ENCODE measurements around the gene NR3C1. TPM values are rescaled to one million over a fixed set of nuclear protein-coding genes. Genes with fewer than 3 reads are reported as not detected.
A peak's percentile ranks its signal among the peaks of the same experiment; 100 is the strongest.

NR3C1 gene
- total RNA-seq, 1 donor from 2014 or later: 14.3 TPM

GRCh38 chr5:143399616-143400540 lies 3.6 kb downstream of the NR3C1 start:
- DNase-seq (ENCODE audit: low read depth in 2 of 2): no peak

- peak in 1 of 2 donors; percentile 13 for DNase-seq (ENCODE audit: low read depth in 2 of 2)
Observed at GRCh38 chr5:143398451-143399237, 4.8 kb downstream of the NR3C1 start.

DNA sequence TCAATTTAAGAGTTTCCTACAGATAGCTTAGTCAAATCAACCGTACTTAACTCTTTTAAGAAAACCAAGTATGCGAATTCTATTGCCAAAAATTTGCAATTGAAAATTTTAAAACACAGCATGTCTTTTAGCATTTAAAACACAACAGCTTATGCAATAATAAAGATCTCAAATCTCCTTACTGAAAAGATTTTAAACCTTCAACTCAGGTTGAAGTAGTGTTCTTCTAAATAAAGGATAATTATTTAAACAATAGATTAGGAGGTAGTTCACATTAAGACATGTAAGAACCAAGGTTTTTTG lies 5.5 kb downstream of the NR3C1 start:
- no peak for DNase-seq (ENCODE audit: low read depth in 2 of 2)

DNA sequence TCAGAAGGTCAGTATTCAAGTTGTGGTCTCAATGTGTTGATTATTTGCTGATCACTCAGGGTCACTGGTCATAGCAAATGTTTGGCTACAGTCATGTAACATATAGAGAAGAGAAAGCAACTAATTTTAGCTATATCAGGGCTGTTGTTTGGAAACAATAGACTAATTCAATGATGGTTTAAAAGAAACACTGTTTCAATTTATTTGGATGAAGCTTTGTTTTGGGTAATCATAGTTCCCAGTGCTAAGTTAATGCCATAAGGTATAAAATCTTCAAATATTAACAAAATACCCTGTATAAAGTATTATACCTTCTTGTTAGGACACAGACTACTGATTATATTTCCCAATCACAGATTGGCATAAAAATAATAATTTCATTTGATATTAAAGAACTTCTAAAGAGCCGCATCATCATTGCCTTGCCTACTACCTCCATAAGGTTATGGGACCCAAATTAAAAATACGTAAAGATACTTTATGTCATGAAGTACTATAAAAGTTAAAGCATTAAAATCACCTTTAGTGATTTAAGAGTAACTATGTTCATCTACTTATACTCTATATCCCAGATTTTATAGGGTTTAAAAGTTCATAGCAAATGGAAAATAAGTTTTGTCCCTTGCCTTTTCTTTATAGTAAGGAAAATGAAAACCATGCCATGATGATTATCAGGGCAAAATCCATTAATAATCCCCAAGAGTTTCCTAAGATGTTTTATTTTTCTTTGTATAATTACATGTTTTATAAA lies 6.0 kb downstream of the NR3C1 start:
- no peak for DNase-seq (ENCODE audit: low read depth in 2 of 2)

DNA sequence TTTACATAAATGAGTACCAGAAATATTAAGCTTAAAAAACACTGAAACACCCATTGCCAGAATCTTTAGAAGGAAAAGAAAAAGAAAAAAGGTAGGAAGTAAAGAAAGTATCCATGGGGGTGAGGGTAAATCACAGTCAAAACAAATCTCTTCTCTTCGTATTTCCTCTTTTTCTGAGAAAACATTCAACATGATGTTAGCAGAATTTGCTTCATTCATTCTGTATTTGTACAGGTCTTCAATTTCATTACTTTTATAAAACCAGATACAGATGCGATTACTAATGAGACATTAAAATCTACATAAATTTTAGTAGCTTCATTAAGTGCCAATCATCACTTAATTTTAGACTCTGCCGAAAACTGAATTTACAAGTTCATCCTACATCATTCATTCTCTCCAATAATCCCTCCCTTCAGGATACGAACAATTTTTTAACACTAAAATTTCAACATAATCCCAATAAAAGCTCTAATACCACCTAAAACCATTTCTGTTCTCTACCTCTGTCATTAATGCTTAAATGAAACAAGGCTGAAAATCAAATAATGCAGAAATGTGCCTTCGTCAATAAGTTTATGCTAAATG lies 7.0 kb downstream of the NR3C1 start:
- no peak for DNase-seq (ENCODE audit: low read depth in 2 of 2)

GRCh38 chr5:143395638-143396352 lies 7.7 kb downstream of the NR3C1 start:
- DNase-seq (ENCODE audit: low read depth in 2 of 2): no peak

GRCh38 chr5:143393524-143393923 lies 10.0 kb downstream of the NR3C1 start:
- peak in 1 of 2 donors; percentile 52 for DNase-seq (ENCODE audit: low read depth in 2 of 2)

- DNase-seq (ENCODE audit: low read depth in 2 of 2): no peak
Observed at GRCh38 chr5:143390941-143391340, 12.5 kb downstream of the NR3C1 start.

DNA sequence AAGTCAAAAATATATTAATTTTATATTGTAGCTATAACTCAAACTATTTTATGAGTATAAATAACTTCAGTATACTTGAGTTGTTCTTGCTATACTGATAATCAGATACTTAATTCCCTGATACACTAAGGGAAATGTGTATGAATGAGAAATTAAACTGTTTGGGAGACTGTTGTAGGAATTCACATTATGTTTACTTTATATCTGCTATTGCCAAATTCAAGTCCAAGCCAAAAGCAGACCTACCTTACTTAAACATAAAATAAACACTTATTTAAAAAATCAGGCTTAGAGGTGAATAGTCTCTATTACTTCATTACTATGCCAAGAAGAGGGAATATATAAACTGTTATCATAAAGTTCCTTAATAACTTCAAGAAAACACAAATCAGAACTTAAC lies 13.2 kb downstream of the NR3C1 start:
- DNase-seq (ENCODE audit: low read depth in 2 of 2): no peak

DNA sequence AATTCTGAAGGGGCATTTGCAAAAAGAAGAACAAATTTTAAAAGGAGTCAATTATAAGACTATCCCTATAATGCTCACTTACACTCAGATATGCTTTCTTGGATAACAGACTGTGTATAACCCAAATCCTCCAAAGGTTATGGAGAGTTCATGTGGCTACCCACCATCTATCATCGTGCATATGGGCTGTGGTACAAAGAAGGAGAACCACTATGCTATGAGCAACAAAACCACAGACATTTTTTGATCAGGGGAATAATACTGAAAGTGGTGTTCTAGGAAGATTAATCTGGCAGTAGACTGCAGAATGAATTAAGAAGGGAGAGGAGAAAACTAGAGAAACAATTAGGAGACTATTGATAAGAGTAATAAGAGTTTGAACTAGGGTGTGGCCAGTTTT lies 16.8 kb downstream of the NR3C1 start:
- DNase-seq (ENCODE audit: low read depth in 2 of 2): no peak

DNA sequence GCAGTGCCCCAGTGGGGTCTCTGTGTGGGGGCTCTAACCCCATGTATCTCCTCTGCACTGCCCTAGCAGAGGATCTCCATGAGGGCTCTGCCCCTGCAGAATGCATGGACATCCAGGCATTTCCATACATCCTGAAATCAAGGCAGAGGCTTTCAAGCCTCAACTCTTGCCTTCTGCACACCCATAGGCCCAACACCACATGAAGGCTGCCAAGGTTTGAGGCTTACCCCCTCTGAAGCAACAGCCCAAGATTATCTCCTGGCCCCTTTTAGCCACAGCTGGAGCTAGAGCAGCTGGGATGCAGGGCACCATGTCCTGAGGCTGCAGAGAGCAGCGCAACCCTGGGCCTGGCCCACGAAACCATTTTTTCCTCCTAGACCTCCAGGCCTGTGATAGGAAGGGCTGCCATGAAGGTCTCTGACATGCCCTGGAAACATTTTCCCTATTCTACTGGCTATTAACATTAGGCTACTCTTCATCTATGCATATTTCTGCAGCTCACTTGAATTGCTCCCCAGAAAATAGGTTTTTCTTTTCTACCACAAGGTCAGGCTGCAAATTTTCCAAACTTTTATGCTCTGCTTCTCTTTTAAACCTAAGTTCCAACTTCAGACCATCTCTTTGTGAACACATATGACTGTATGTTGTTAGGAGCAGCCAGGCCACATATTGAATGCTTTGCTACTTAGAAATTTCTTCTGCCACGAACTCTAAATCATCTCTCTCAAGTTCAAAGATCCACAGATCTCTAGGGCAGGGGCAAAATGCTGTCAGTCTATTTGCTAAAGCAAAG lies 18.4 kb downstream of the NR3C1 start:
- no peak for DNase-seq (ENCODE audit: low read depth in 2 of 2)

- DNase-seq (ENCODE audit: low read depth in 2 of 2): no peak
Observed at GRCh38 chr5:143383988-143384387, 19.5 kb downstream of the NR3C1 start.

DNA sequence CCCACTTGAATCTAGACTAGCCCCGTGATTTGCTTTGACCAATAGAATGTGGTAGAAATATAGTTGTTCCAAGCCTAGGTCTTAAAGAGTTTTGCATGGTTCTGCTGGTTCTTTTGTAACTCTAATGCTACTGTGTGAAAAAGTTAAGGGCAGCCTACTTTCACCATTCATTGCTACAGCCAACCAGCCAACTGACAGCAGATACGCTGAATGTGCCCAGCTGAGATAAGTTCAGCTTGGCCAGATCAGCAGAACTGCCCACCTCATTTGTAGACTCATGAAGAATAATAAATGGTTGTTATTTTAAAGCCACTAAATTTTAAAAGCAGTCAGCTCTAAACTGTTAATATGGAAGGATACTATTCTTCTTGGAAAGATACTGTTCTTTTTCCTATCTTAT lies 23.9 kb downstream of the NR3C1 start:
- DNase-seq (ENCODE audit: low read depth in 2 of 2): no peak

- peak in 1 of 2 donors; percentile 43 for DNase-seq (ENCODE audit: low read depth in 2 of 2)
Observed at GRCh38 chr5:143376911-143377813, 26.3 kb downstream of the NR3C1 start.

GRCh38 chr5:143376195-143376779 lies 27.2 kb downstream of the NR3C1 start:
- DNase-seq (ENCODE audit: low read depth in 2 of 2): no peak

DNA sequence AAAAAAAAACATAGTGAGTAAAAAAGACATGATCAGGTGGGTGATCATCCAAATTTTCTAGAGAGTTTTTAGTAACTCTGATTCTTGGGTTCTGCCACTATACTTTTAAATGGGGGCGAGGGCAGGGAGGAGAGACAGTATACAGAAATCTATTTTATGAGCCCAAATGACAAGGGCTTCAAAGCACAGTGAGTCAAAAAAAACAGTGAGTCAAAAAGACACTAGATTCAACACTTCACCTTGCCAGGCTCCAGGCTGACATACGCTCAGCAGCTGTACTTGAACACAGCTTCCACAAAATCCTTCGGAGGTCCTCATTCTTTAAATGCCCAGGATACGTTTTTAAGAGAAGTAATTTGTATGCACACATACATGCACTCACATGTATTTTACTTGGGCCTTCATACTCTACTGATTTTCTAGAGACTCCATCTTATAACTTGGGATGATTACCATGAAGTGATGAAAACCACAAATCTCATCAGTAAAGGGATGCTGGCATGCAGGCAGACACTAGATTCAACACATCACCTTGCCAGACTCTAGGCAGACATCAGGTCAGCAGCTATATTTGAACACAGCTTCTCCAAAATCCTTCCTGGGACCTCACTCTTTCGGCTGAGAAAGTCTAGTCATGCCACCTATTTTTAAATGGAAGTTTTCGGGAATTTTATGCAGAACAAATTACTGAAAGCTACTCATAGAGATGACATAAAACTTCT lies 28.8 kb downstream of the NR3C1 start:
- no peak for DNase-seq (ENCODE audit: low read depth in 2 of 2)

DNA sequence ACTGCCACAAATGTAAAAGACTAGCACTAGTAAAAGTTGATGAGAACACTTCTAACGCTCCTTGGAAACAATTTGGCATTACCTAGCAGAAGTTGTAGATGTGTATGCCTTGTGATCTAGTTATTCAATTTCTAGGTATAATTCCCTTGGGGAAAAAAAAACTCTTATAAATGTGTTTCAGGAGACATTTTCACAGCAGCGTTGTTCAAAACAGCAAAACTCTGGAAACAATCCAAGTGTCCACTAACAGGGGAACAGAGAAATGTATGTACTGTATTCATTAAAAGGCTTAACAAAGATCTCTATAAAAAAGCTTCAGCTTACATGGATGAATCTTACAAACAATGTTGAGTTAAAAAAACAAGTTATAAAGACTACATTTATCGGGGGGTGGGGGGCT lies 30.4 kb downstream of the NR3C1 start:
- DNase-seq (ENCODE audit: low read depth in 2 of 2): no peak

GRCh38 chr5:143372187-143372829 lies 31.2 kb downstream of the NR3C1 start:
- no peak for DNase-seq (ENCODE audit: low read depth in 2 of 2)

Measured in lung microvascular endothelial cell (primary cell).